Heart left ventricle (tissue), 16 donors: ENCODE data around the gene KRT2. TPM values are rescaled to one million over a fixed set of nuclear protein-coding genes. Genes with fewer than 3 reads are reported as not detected.

ENCODE experiments used
- ATAC-seq, 4 donors: fragments of 200-7000 bp; cut with Tn5 transposase; one replicate each; pipeline ENCODE4 v1.9.1; 2020 to 2022; ENCODE audit warnings: moderate library complexity in 4 of 4, mild to moderate bottlenecking in 3 of 4, moderate number of reproducible peaks in 1 of 4
- DNase-seq, 5 donors: peaks; one replicate each; pipeline ENCODE4 v3.0.0-alpha.2; 2020
- H3K27ac ChIP-seq, 12 donors: fragments of 200-600 bp; sonication (generic) in 4 of 12; one replicate each; pipeline versions ENCODE4 v1.5.0 to v1.8.0; 2016 to 2022; ENCODE audit warnings: mild to moderate bottlenecking in 2 of 12
- H3K27me3 ChIP-seq, 9 donors: fragments of 200-600 bp; sonication (generic) in 2 of 9; one replicate each; pipeline versions ENCODE4 v1.5.1 to v1.8.0; 2016 to 2022; ENCODE audit warnings: mild to moderate bottlenecking in 3 of 9
- H3K36me3 ChIP-seq, 9 donors: fragments of 200-600 bp; sonication (generic) in 2 of 9; one replicate each; pipeline versions ENCODE4 v1.5.0 to v1.8.0; 2018 to 2022; ENCODE audit warnings: mild to moderate bottlenecking in 2 of 9
- H3K4me1 ChIP-seq, 12 donors: fragments of 200-600 bp; sonication (generic) in 4 of 12; one replicate each; pipeline versions ENCODE4 v1.5.0 to v1.8.0; 2016 to 2022; ENCODE audit warnings: mild to moderate bottlenecking in 3 of 12
- H3K4me3 ChIP-seq, 12 donors: fragments of 200-600 bp; sonication (generic) in 4 of 12; one replicate each; pipeline versions ENCODE4 v1.5.0 to v1.8.0; 2017 to 2022; ENCODE audit warnings: mild to moderate bottlenecking in 9 of 12, moderate library complexity in 4 of 12
- H3K9me3 ChIP-seq, 12 donors: fragments of 200-600 bp; sonication (generic) in 4 of 12; one replicate each; pipeline versions ENCODE4 v1.5.0 to v1.8.0; 2016 to 2022; ENCODE audit warnings: mild to moderate bottlenecking in 1 of 12
- CTCF ChIP-seq, 12 donors: fragments of 200-600 bp; sonication (generic) in 4 of 12; IDR thresholded peaks; one replicate each; pipeline versions ENCODE4 v1.5.0 to v1.8.0; 2018 to 2022; ENCODE audit warnings: antibody characterized with exemption in 12 of 12, mild to moderate bottlenecking in 5 of 12
- POLR2A ChIP-seq, 2 donors: fragments of 450-650 bp; IDR thresholded peaks; one replicate each; pipeline ENCODE4 v1.6.1; 2017; ENCODE audit warnings: antibody characterized with exemption in 2 of 2, mild to moderate bottlenecking in 2 of 2, moderate library complexity in 2 of 2
- WGBS, 4 donors: extraction: QIAGEN DNeasy Blood & Tissue Kit in 2 of 4; methylation state at CpG; one replicate each; pipeline versions ENCODE4 v1.1.5 to v1.1.7; 2013 to 2018; 5-methylcytosine and 5-hydroxymethylcytosine counted together
- intact Hi-C, 10 donors: fragments of 100-400 bp; cut with DNase I; formaldehyde crosslinking; loops; one replicate each; pipeline versions ENCODE4 v1.11.1 to v1.14.2; 2022
- polyA plus RNA-seq, 2 donors: library from polyadenylated mRNA; stranded (reverse); fragments of 200-250 nt; gene quantifications; one replicate each; pipeline ENCODE4 v1.2.3, GENCODE V29; 2013
- total RNA-seq, 9 donors: library from RNA; depleted of rRNA in 2 of 9; stranded (reverse); fragments of >200 nt in 2 of 9; fragmentation: NEBNext Ultra II Directional in 3 of 9; extraction: Animal tissue kit (Norgen Biotek cat#: 25700) in 3 of 9; gene quantifications; one replicate each; pipeline versions ENCODE4 v1.1.0 to v1.2.4, GENCODE V29; 2016 to 2023
- donor health status: ischemic (EF 13 %, LVEDD 7.1; RV severe dilation, severe dysfunction).
- donor health status: healthy with polysubstance abuse.
- donor health status: DM: no; HTN: yes; CAD: no.
- donor health status: DM: no; HTN: no; CAD: no.
- donor health status: ischemic (EF 25% LVEDD 6.9; RV normal size, moderate dysfunction).
- donor health status: ischemic (EF 25% LVEDD 5.7; RV mildly dilated, moderate dysfunction).
- donor health status: healthy.
- donor health status: DM: yes; HTN: yes; CAD: no.
- donor health status: ischemic (EF 35%, LVEDD 5.7; RV mildly dilated, moderate dysfunction).
- donor health status: nonischemic (EF 11% LVEDD 7.7; RV severe dilation, severe dysfunction).
- donor health status: DM: yes; HTN: yes; CAD: no.
- donor health status: PGD.
- donor health status: ischemic (EF 29% LVEDD 5.4; RV normal size, mild dysfunction).
- donor health status: nonischemic (EF 23%, LVEDD 6.1; RV moderate dilation, normal function).

The KRT2 gene
- total and polyA plus RNA-seq, 11 donors = not detected

- 71 to 80% (median 75%) methylated on average over 5 of the region's 5 CpGs for WGBS, 4 donors
- Histone ChIP-seq H3K9me3 (peaks cover 0 to 8% (median 0%) of the 10 kb centered on the region in 12 donors), H3K27me3 (peaks cover 0 to 15% (median 0%) of the 10 kb centered on the region in 9 donors), H3K4me3 (no peak overlapping the region), H3K4me1 (no peaks in the 10 kb centered on the region), H3K36me3 (no peaks in the 10 kb centered on the region), H3K27ac (no peak overlapping the region)
- intact Hi-C loops = no loop called here
- DNase-seq (no peak), ATAC-seq (no peak)
- TF ChIP-seq POLR2A (IDR thresholded peaks at IDR 0.05) = no peak
- TF ChIP-seq CTCF (IDR thresholded peaks at IDR 0.05) = no peak
Observed at GRCh38 chr12:52622349-52622748, 29.7 kb downstream of the KRT2 start.

GRCh38 chr12:52618866-52619265 lies 33.1 kb downstream of the KRT2 start:
- Histone ChIP-seq H3K4me1 (no peaks in the 10 kb centered on the region), H3K27ac (no peak overlapping the region), H3K36me3 (no peaks in the 10 kb centered on the region), H3K4me3 (no peak overlapping the region), H3K9me3 (peaks cover 0 to 8% (median 0%) of the 10 kb centered on the region in 12 donors), H3K27me3 (peaks cover 0 to 20% (median 0%) of the 10 kb centered on the region in 9 donors)
- DNase-seq (no peak), ATAC-seq (no peak)
- WGBS, 4 donors = 69 to 79% (median 75%) methylated on average over 2 of the region's 2 CpGs
- intact Hi-C loops = no loop called here
- TF ChIP-seq POLR2A (IDR thresholded peaks at IDR 0.05) (no peak), CTCF (IDR thresholded peaks at IDR 0.05) (no peak)

- intact Hi-C loops = no loop called here
- 87 to 94% (median 89%) methylated on average over 11 to 14 of the region's 14 CpGs for WGBS, 4 donors
- peaks cover 0 to 20% (median 0%) of the 10 kb centered on the region in 9 donors for H3K27me3 ChIP-seq
- no peak within 1 kb of the TSS for H3K4me3 ChIP-seq
- H3K36me3 ChIP-seq = no peaks in the 10 kb centered on the region
- ATAC-seq (no peak), DNase-seq (no peak)
- TF ChIP-seq POLR2A (IDR thresholded peaks at IDR 0.05) = no peak
- no peak for TF ChIP-seq CTCF (IDR thresholded peaks at IDR 0.05)
- H3K27ac ChIP-seq = no peak within 1 kb of the TSS
- peaks cover 0 to 3% (median 0%) of the 10 kb centered on the region in 12 donors for H3K9me3 ChIP-seq
- no peaks in the 10 kb centered on the region for H3K4me1 ChIP-seq
Observed at GRCh38 chr12:52618216-52618615, 33.8 kb downstream of the KRT2 start, which contains the start of gene KRT73. TSS of gene KRT73 (minus strand) at chr12:52618559. CDS start at chr12:52618524, 35 bp downstream.

GRCh38 chr12:52617403-52617785 lies 34.6 kb downstream of the KRT2 start:
- H3K9me3 ChIP-seq = no peaks in the 10 kb centered on the region
- intact Hi-C loops = no loop called here
- H3K27ac ChIP-seq = no peak overlapping the region
- H3K4me1 ChIP-seq = no peaks in the 10 kb centered on the region
- WGBS, 4 donors = 75 to 87% (median 77%) methylated on average over 6 to 7 of the region's 7 CpGs
- ATAC-seq (no peak), DNase-seq (no peak)
- no peaks in the 10 kb centered on the region for H3K36me3 ChIP-seq
- no peak for TF ChIP-seq POLR2A (IDR thresholded peaks at IDR 0.05)
- no peak for TF ChIP-seq CTCF (IDR thresholded peaks at IDR 0.05)
- H3K4me3 ChIP-seq = no peak overlapping the region
- H3K27me3 ChIP-seq = peaks cover 0 to 21% (median 0%) of the 10 kb centered on the region in 9 donors
